Gastrocnemius medialis (tissue), 4 donors: ENCODE results near the gene LAMTOR2.

ENCODE experiments used
- CTCF ChIP-seq, 5 experiments: fragments of 450-650 bp in 3 of 5; fragments of 200-600 bp in 2 of 5; sonication (generic) in 2 of 5; IDR thresholded peaks in 4 of 5; conservative IDR thresholded peaks in 1 of 5; 1 replicate in 4 of 5; 2 replicates in 1 of 5; pipeline ENCODE4 v1.5.1; 2016 to 2019; ENCODE audit warnings: antibody characterized with exemption in 5 of 5, mild to moderate bottlenecking in 3 of 5, moderate library complexity in 3 of 5
- POLR2A ChIP-seq, 2 donors: fragments of 450-650 bp; IDR thresholded peaks; one replicate each; pipeline ENCODE4 v1.6.1; 2017; ENCODE audit warnings: antibody characterized with exemption in 2 of 2, mild to moderate bottlenecking in 2 of 2, moderate library complexity in 2 of 2

DNA sequence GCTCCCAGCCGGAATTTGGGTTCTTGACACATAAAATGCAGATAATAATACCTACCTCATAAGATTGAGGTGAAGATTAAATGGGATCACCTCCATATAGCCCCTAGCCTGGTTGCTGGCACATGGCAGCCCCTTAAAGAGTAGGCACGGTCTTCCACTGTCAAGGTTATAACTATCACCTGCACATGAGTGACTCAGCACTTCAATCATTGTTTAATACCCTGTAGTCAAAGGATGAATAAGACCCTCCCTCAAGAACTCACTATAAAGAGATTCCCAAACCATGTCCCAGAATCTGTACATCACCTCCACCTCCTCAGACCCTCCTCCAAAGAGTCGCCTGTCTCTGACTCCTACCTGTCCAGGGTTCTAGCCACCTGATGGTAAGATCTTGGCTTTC lies 53.5 kb downstream of the LAMTOR2 start:
- TF ChIP-seq CTCF (IDR thresholded peaks at IDR 0.05 in 4 of 5, conservative IDR thresholded peaks at IDR 0.05 in 1 of 5) (no peak), POLR2A (IDR thresholded peaks at IDR 0.05) (no peak)
